Ishikawa (cell line): ENCODE results near the gene ACOX3.
A peak's percentile ranks its signal among the peaks of the same experiment; 100 is the strongest.

Experiments
- CEBPB ChIP-seq: IDR thresholded peaks from 2 replicates; pipeline ENCODE4 v1.6.1; 2012
- CREB1 ChIP-seq: IDR thresholded peaks from 2 replicates; pipeline ENCODE4 v1.6.1; 2012; ENCODE audit warnings: low read depth
- EGR1 ChIP-seq: IDR thresholded peaks from 2 replicates; pipeline ENCODE4 v1.6.1; 2012
- EP300 ChIP-seq: IDR thresholded peaks from 2 replicates; pipeline ENCODE4 v1.6.1; 2012; ENCODE audit warnings: borderline replicate concordance
- FOXM1 ChIP-seq: IDR thresholded peaks from 2 replicates; pipeline ENCODE4 v1.6.1; 2012; ENCODE audit warnings: low read depth, borderline replicate concordance
- MAX ChIP-seq: IDR thresholded peaks from 2 replicates; pipeline ENCODE4 v1.6.1; 2012
- NFIC ChIP-seq: IDR thresholded peaks from 2 replicates; pipeline ENCODE4 v1.6.1; 2012
- RAD21 ChIP-seq: IDR thresholded peaks from 2 replicates; pipeline ENCODE4 v1.6.1; 2012; ENCODE audit warnings: low read depth
- REST ChIP-seq: IDR thresholded peaks from 2 replicates; pipeline ENCODE4 v1.6.1; 2012; ENCODE audit warnings: low read depth, mild to moderate bottlenecking
- TAF1 ChIP-seq: IDR thresholded peaks from 2 replicates; pipeline ENCODE4 v1.6.1; 2012; ENCODE audit warnings: low read depth, mild to moderate bottlenecking
- TCF12 ChIP-seq: IDR thresholded peaks from 2 replicates; pipeline ENCODE4 v1.6.1; 2012; ENCODE audit warnings: low read depth
- TEAD4 ChIP-seq: IDR thresholded peaks from 2 replicates; pipeline ENCODE4 v1.6.1; 2012
- USF1 ChIP-seq: IDR thresholded peaks from 2 replicates; pipeline ENCODE4 v1.6.1; 2012
- YY1 ChIP-seq: IDR thresholded peaks from 2 replicates; pipeline ENCODE4 v1.6.1; 2012; ENCODE audit warnings: low read depth
- ZBTB7A ChIP-seq: IDR thresholded peaks from 2 replicates; pipeline ENCODE4 v1.6.1; 2012; ENCODE audit warnings: low read depth

The ACOX3 gene

GRCh38 chr4:8407756-8408155, 32.8 kb downstream of the ACOX3 start:
- TF ChIP-seq RAD21 (no peak), TCF12 (no peak), USF1 (no peak)

GRCh38 chr4:8407316-8407715, 33.2 kb downstream of the ACOX3 start:
- TF ChIP-seq REST = no peak
- TF ChIP-seq FOXM1 = no peak
- TF ChIP-seq RAD21 = no peak

- peak; percentile 62; the same call in 1 of the 2 replicates for TF ChIP-seq RAD21
Observed at GRCh38 chr4:8406887-8407286, 33.6 kb downstream of the ACOX3 start.

- TF ChIP-seq CEBPB (no peak), EP300 (no peak), RAD21 (no peak), REST (no peak), TCF12 (no peak), ZBTB7A (no peak), TEAD4 (no peak), TAF1 (no peak), NFIC (no peak), EGR1 (no peak), FOXM1 (no peak), MAX (no peak), USF1 (no peak), CREB1 (no peak)
Observed at GRCh38 chr4:8405516-8405875, 35.0 kb downstream of the ACOX3 start.

- TF ChIP-seq YY1 (no peak), ZBTB7A (no peak), USF1 (no peak), TAF1 (no peak), TCF12 (no peak)
Observed at GRCh38 chr4:8404791-8405515, 35.6 kb downstream of the ACOX3 start.

- no peak for TF ChIP-seq FOXM1
- TF ChIP-seq MAX = no peak
- TF ChIP-seq TCF12 = no peak
- no peak for TF ChIP-seq EP300
- TF ChIP-seq RAD21 = no peak
- no peak for TF ChIP-seq CREB1
- TF ChIP-seq EGR1 = no peak
- no peak for TF ChIP-seq TAF1
- TF ChIP-seq CEBPB = no peak
- no peak for TF ChIP-seq REST
- no peak for TF ChIP-seq YY1
- TF ChIP-seq NFIC = no peak
Observed at GRCh38 chr4:8403976-8404375, 36.5 kb downstream of the ACOX3 start.
